MM.1S (cell line): ENCODE measurements around the gene PHAF1.

Source experiments
- EZH2phosphoT487 ChIP-seq: fragments of 300-600 bp; sonication (generic); IDR thresholded peaks from 2 replicates; pipeline ENCODE4 v1.6.1; 2018; ENCODE audit warnings: antibody characterized with exemption, low read length
- TF ChIP-seq, protein P1 (sequence below): fragments of 300-600 bp; sonication (generic); IDR thresholded peaks from 2 replicates; pipeline ENCODE4 v1.5.1; 2016; ENCODE audit warnings: antibody characterized with exemption, low read length, mixed read lengths

DNA sequence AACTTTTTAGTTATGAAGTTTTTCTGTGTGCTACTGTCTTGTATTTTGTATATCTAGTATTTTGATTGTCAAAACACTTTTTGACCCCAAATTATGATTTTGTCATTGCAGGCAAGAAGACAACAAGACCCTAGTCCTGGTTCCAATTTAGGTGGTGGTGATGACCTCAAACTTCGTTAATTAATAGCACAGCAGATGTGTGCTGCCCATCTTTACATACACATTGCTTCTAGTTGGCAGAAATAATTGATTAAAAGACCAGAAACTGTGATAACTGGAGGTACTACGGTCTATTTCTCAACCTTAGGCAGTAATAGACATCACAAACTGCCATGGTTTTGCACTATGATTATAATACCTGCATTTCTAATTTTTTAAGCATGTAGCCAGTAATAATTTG is 11.1 kb upstream of the PHAF1 start:
- TF ChIP-seq, protein P1, sequence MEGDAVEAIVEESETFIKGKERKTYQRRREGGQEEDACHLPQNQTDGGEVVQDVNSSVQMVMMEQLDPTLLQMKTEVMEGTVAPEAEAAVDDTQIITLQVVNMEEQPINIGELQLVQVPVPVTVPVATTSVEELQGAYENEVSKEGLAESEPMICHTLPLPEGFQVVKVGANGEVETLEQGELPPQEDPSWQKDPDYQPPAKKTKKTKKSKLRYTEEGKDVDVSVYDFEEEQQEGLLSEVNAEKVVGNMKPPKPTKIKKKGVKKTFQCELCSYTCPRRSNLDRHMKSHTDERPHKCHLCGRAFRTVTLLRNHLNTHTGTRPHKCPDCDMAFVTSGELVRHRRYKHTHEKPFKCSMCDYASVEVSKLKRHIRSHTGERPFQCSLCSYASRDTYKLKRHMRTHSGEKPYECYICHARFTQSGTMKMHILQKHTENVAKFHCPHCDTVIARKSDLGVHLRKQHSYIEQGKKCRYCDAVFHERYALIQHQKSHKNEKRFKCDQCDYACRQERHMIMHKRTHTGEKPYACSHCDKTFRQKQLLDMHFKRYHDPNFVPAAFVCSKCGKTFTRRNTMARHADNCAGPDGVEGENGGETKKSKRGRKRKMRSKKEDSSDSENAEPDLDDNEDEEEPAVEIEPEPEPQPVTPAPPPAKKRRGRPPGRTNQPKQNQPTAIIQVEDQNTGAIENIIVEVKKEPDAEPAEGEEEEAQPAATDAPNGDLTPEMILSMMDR: no peak
- no peak for TF ChIP-seq EZH2phosphoT487
